ENCODE data around the gene MIA3.
A peak's percentile ranks its signal among the peaks of the same experiment; 100 is the strongest.
"Not testable (repeated sequence)": the region's sequence is repeated elsewhere in the genome, so short reads cannot be mapped to it uniquely, and the experiment has no call there.

Gene MIA3

DNA sequence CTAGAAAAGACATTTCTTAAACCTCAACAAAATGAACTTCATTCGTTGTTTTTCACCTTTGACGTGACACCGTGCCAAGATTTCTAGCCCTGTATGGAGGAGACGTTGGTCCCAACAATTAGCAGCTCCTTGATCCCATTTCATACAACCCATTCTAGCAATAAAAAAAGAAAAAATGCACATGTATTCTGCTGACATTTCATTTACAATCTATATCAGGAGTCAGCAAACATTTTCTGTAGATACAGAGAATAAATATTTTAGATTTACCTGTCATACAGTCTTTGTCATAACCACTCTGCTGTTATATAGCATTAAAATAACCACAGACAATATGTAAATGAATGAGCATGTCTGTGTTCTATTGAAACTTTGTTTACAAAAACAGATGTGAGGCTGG, 21.2 kb upstream of the MIA3 start:
- Histone ChIP-seq H3K9me3 (ENCODE audit: control insufficient read depth, insufficient read depth, low read length) (no peaks in the 10 kb centered on the region), H3K4me3 (ENCODE audit: low read depth, low read length) (no peak overlapping the region), H3K36me3 (ENCODE audit: control insufficient read depth, insufficient read depth, low read length) (no peaks in the 10 kb centered on the region), H3K4me1 (ENCODE audit: control insufficient read depth, insufficient read depth, low read length) (no peaks in the 10 kb centered on the region), H3K9ac (ENCODE audit: low read depth, low read length) (no peak overlapping the region), H3K27me3 (ENCODE audit: control insufficient read depth, insufficient read depth, low read length) (no peaks in the 10 kb centered on the region)

DNA sequence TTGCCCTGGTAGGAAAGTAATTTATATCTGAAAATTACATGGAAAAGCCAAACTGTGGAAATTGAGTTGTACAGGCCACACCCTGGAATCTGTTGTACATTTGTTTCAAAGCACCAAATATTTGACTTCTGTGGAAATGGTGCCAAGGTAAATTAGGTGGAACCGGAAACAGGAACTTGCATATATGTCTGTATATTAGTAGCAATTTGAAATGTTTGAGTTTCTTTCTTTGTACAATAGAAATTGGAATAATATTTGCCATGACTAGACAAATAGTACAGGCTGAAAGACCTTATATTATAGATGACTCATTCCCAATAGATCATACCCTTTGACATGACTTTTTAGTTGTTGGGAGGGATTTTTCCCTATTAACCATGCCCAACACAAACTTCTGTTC, 17.6 kb upstream of the MIA3 start:
- Histone ChIP-seq H3K9me3 (ENCODE audit: control insufficient read depth, insufficient read depth, low read length) (no peaks in the 10 kb centered on the region), H3K4me3 (ENCODE audit: low read depth, low read length) (no peak overlapping the region), H3K4me1 (ENCODE audit: control insufficient read depth, insufficient read depth, low read length) (no peaks in the 10 kb centered on the region), H3K36me3 (ENCODE audit: control insufficient read depth, insufficient read depth, low read length) (no peaks in the 10 kb centered on the region), H3K27me3 (ENCODE audit: control insufficient read depth, insufficient read depth, low read length) (no peaks in the 10 kb centered on the region), H3K9ac (ENCODE audit: low read depth, low read length) (no peak overlapping the region)

- H3K9me3 ChIP-seq (ENCODE audit: control insufficient read depth, insufficient read depth, low read length): no peaks in the 10 kb centered on the region
- H3K4me3 ChIP-seq (ENCODE audit: low read depth, low read length): no peak overlapping the region
- no peaks in the 10 kb centered on the region for H3K27me3 ChIP-seq (ENCODE audit: control insufficient read depth, insufficient read depth, low read length)
- no peaks in the 10 kb centered on the region for H3K36me3 ChIP-seq (ENCODE audit: control insufficient read depth, insufficient read depth, low read length)
- H3K4me1 ChIP-seq (ENCODE audit: control insufficient read depth, insufficient read depth, low read length): no peaks in the 10 kb centered on the region
- H3K9ac ChIP-seq (ENCODE audit: low read depth, low read length): no peak overlapping the region
These were observed 16.6 kb upstream of the MIA3 start for GRCh38 chr1:222601257-222601656.

DNA sequence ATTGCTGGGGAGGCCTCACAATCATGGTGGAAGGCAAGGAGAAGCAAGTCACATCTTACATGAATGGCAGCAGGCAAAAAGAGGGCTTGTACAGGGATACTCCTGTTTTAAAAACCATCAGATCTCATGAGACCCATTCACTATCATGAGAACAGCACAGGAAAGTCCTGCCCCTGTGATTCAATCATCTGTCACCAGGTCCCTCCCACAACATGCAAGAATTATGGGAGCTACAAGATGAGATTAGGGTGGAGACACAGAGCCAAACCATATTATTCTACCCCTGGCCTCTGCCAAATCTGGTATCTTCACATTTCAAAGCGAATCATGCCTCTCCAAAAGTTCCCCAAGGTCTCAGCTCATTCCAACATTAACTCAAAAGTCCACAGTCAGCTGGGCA, 11.1 kb upstream of the MIA3 start:
- Histone ChIP-seq H3K27me3 (ENCODE audit: control insufficient read depth, insufficient read depth, low read length) (no peaks in the 10 kb centered on the region), H3K4me1 (ENCODE audit: control insufficient read depth, insufficient read depth, low read length) (no peaks in the 10 kb centered on the region), H3K36me3 (ENCODE audit: control insufficient read depth, insufficient read depth, low read length) (no peaks in the 10 kb centered on the region), H3K4me3 (ENCODE audit: low read depth, low read length) (no peak overlapping the region), H3K9ac (ENCODE audit: low read depth, low read length) (no peak overlapping the region), H3K9me3 (ENCODE audit: control insufficient read depth, insufficient read depth, low read length) (no peaks in the 10 kb centered on the region)

DNA sequence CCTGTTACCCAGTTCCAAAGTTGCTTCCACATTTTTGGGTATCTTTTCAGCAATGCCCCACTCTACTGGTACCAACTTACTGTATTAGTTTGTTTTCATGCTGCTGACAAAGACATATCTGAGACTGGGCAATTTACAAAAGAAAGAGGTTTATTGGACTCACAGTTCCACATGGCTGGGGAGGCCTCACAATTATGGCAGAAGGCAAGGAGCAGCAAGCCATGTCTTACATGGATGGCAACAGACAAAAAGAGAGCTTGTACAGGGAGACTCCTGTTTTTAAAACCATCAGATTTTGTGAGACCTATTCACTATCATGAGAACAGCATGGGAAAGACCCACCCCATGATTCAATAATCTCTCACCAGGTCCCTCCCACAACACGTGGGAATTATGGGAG, 8.8 kb upstream of the MIA3 start:
- not testable (repeated sequence) for H3K4me3 ChIP-seq (ENCODE audit: low read depth, low read length); H3K9me3 ChIP-seq (ENCODE audit: control insufficient read depth, insufficient read depth, low read length); H3K4me1 ChIP-seq (ENCODE audit: control insufficient read depth, insufficient read depth, low read length); H3K27me3 ChIP-seq (ENCODE audit: control insufficient read depth, insufficient read depth, low read length); H3K36me3 ChIP-seq (ENCODE audit: control insufficient read depth, insufficient read depth, low read length); H3K9ac ChIP-seq (ENCODE audit: low read depth, low read length)

- H3K9me3 ChIP-seq (ENCODE audit: control insufficient read depth, insufficient read depth, low read length): no peaks in the 10 kb centered on the region
- H3K27me3 ChIP-seq (ENCODE audit: control insufficient read depth, insufficient read depth, low read length): peaks cover 9% of the 10 kb centered on the region
- H3K9ac ChIP-seq (ENCODE audit: low read depth, low read length): no peak overlapping the region
- no peaks in the 10 kb centered on the region for H3K36me3 ChIP-seq (ENCODE audit: control insufficient read depth, insufficient read depth, low read length)
- H3K4me3 ChIP-seq (ENCODE audit: low read depth, low read length): no peak overlapping the region
- H3K4me1 ChIP-seq (ENCODE audit: control insufficient read depth, insufficient read depth, low read length): no peaks in the 10 kb centered on the region
These were observed 7.2 kb upstream of the MIA3 start for GRCh38 chr1:222610728-222611127.

DNA sequence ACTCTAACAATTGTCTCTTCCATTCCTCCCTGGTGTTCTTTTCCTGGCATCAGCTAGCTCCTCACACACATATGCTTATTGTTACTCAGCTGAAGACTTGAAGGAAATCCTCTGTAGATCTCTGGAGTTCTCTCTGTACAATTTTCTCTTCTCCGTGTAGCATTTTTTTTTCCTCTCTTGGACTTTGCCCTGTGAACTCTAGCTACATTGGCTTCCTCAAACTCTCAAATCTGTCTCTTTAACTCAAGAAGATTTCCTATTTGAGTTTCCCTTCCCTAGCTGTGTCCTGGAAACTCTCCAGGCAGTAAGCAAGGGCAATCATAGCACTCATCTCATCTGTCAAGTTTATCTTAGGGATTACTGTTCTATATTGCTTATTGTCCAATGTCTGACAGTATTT, 4.3 kb upstream of the MIA3 start:
- H3K9ac ChIP-seq (ENCODE audit: low read depth, low read length): no peak overlapping the region
- no peaks in the 10 kb centered on the region for H3K36me3 ChIP-seq (ENCODE audit: control insufficient read depth, insufficient read depth, low read length)
- H3K27me3 ChIP-seq (ENCODE audit: control insufficient read depth, insufficient read depth, low read length): peaks cover 9% of the 10 kb centered on the region
- H3K4me3 ChIP-seq (ENCODE audit: low read depth, low read length): no peak overlapping the region
- H3K9me3 ChIP-seq (ENCODE audit: control insufficient read depth, insufficient read depth, low read length): no peaks in the 10 kb centered on the region
- H3K4me1 ChIP-seq (ENCODE audit: control insufficient read depth, insufficient read depth, low read length): no peaks in the 10 kb centered on the region

DNA sequence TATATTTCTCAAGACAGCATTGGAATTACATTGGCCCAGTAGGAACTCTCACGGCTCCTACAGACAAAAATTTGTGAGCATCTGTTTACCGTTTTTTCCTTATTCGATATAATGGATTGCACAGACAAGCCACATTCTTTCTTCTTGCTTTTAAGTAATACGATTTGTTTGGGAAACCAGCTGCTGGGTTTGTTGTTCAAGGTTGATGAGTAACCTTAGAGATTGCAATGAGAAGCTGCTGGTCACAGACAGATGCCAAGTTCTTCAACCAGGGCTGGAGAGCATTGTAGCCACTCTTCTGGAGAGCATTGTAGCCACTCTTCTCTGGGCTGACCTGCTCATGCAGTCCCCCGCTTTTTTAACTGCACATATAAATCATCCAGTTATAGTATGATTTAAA, 1.4 kb upstream of the MIA3 start:
- Histone ChIP-seq H3K4me1 (ENCODE audit: control insufficient read depth, insufficient read depth, low read length) (no peaks in the 10 kb centered on the region), H3K9me3 (ENCODE audit: control insufficient read depth, insufficient read depth, low read length) (no peaks in the 10 kb centered on the region), H3K36me3 (ENCODE audit: control insufficient read depth, insufficient read depth, low read length) (no peaks in the 10 kb centered on the region), H3K9ac (ENCODE audit: low read depth, low read length) (no peak overlapping the region), H3K27me3 (ENCODE audit: control insufficient read depth, insufficient read depth, low read length) (peaks cover 9% of the 10 kb centered on the region), H3K4me3 (ENCODE audit: low read depth, low read length) (no peak overlapping the region)

DNA sequence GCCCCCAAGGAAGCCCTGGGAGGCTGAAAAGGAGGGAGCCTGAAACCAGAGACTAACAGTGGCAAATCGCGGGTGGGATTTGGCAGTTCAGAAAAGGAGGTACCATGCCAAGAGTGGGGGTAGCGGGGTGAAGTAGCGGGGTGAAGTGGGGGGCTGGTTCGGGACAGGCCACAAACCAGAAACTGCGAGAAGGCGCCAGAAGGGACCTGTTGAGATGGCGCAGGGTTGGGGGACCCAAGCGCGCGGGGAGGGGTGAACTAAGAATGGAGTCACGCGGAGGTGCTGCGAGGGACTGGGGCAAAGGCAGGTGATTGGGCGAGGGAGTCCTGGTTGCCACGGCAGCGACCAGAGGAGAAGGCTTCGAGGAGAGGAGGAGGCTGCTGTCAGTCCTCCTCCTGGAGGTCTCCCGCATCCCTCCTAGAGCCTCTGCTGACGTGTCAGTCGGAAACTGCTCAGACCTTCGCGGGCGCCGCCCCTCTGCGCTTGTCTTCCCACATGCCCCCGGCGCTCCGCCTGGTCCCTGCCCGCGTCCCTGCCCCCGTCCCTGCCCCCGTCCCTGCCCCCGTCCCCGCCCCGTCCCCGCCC, 438 bp upstream of the MIA3 start:
- Histone ChIP-seq H3K9me3 (ENCODE audit: control insufficient read depth, insufficient read depth, low read length) (no peaks in the 10 kb centered on the region), H3K4me3 (ENCODE audit: low read depth, low read length) (peak overlapping the region; percentile 74), H3K4me1 (ENCODE audit: control insufficient read depth, insufficient read depth, low read length) (no peaks in the 10 kb centered on the region), H3K27me3 (ENCODE audit: control insufficient read depth, insufficient read depth, low read length) (peaks cover 9% of the 10 kb centered on the region), H3K9ac (ENCODE audit: low read depth, low read length) (peak overlapping the region; percentile 71), H3K36me3 (ENCODE audit: control insufficient read depth, insufficient read depth, low read length) (no peaks in the 10 kb centered on the region)

- H3K9ac ChIP-seq (ENCODE audit: low read depth, low read length): peak overlapping the region; percentile 84
- peak overlapping the region; percentile 93 for H3K4me3 ChIP-seq (ENCODE audit: low read depth, low read length)
- H3K9me3 ChIP-seq (ENCODE audit: control insufficient read depth, insufficient read depth, low read length): no peaks in the 10 kb centered on the region
- H3K36me3 ChIP-seq (ENCODE audit: control insufficient read depth, insufficient read depth, low read length): no peaks in the 10 kb centered on the region
- peaks cover under 1% of the 10 kb centered on the region for H3K27me3 ChIP-seq (ENCODE audit: control insufficient read depth, insufficient read depth, low read length)
- H3K4me1 ChIP-seq (ENCODE audit: control insufficient read depth, insufficient read depth, low read length): no peaks in the 10 kb centered on the region
These were observed 1.1 kb downstream of the MIA3 start for GRCh38 chr1:222618880-222619596.

DNA sequence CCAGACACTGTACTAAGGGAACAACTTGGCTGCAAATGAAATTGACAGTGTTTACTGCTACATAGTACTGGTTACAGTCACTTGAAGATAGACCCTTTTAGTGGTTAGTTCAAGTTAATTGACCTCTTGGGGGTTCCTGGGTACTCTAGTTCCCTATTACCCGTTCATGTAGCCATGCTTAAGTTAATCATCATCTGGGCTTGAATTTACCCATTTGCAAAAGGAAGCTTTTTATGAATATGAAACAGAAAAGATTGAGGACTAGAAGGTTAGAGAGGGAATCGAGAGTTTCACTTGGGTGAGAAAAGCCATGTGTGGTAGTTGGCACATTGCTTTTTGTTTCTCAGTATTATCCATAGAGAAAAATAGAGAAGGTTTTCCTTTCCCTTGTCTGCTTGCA, 2.7 kb downstream of the MIA3 start:
- Histone ChIP-seq H3K4me1 (ENCODE audit: control insufficient read depth, insufficient read depth, low read length) (no peaks in the 10 kb centered on the region), H3K9ac (ENCODE audit: low read depth, low read length) (no peak overlapping the region), H3K9me3 (ENCODE audit: control insufficient read depth, insufficient read depth, low read length) (no peaks in the 10 kb centered on the region), H3K27me3 (ENCODE audit: control insufficient read depth, insufficient read depth, low read length) (no peaks in the 10 kb centered on the region), H3K36me3 (ENCODE audit: control insufficient read depth, insufficient read depth, low read length) (peaks cover 2% of the 10 kb centered on the region), H3K4me3 (ENCODE audit: low read depth, low read length) (no peak overlapping the region)

DNA sequence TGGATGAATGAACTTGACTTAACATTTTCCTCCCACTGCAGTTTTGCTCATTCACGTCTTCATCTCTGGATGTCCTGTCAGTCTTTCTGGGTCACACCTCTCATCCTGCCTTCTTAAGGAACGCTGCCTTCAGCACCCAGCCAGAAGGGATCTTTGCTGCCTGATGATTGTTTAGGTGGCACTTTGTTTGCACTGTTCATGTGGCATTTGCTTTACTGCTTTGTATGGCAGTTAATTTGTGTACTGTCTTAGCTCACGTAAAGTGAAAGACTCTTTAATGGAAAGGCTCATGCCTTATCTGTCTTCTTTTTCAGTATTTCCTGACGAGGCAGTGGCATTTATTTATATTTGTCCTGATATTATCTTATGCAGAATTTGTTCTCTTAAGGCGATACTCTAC, 4.9 kb downstream of the MIA3 start:
- H3K4me3 ChIP-seq (ENCODE audit: low read depth, low read length): no peak overlapping the region
- no peak overlapping the region for H3K9ac ChIP-seq (ENCODE audit: low read depth, low read length)
- H3K9me3 ChIP-seq (ENCODE audit: control insufficient read depth, insufficient read depth, low read length): no peaks in the 10 kb centered on the region
- no peaks in the 10 kb centered on the region for H3K4me1 ChIP-seq (ENCODE audit: control insufficient read depth, insufficient read depth, low read length)
- H3K36me3 ChIP-seq (ENCODE audit: control insufficient read depth, insufficient read depth, low read length): peaks cover 5% of the 10 kb centered on the region
- H3K27me3 ChIP-seq (ENCODE audit: control insufficient read depth, insufficient read depth, low read length): no peaks in the 10 kb centered on the region
